Gastroesophageal sphincter (tissue), 3 donors: Measurements from ENCODE around the gene MKLN1.

Experiments used
- EP300 ChIP-seq: sonication (generic); formaldehyde crosslinking; IDR thresholded peaks from one replicate; pipeline ENCODE4 v1.6.1; 2017; ENCODE audit warnings: antibody characterized with exemption, mild to moderate bottlenecking
- TF ChIP-seq, protein P1 (sequence below), 4 experiments: fragments of 200-600 bp in 2 of 4; fragments of 450-650 bp in 2 of 4; sonication (generic) in 1 of 4; IDR thresholded peaks; one replicate each; pipeline ENCODE4 v1.5.1; 2017 to 2019; ENCODE audit warnings: antibody characterized with exemption in 4 of 4, mild to moderate bottlenecking in 2 of 4, moderate library complexity in 2 of 4

DNA sequence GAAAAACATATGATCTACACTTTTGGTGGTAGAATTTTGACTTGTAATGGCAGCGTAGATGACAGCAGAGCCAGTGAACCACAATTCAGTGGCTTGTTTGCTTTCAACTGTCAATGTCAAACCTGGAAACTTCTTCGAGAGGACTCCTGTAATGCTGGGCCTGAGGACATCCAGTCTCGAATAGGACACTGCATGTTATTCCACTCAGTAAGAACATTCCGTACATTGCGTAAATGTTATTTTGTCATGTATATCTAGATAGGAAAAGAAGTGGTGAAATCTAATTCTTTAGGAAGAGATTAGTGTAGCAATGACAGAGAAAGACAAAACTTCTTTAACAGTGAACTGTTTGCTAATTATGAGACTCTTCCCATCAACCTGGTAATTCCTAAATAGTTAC, 115.8 kb downstream of the MKLN1 start:
- TF ChIP-seq EP300 = no peak
- TF ChIP-seq, protein P1, sequence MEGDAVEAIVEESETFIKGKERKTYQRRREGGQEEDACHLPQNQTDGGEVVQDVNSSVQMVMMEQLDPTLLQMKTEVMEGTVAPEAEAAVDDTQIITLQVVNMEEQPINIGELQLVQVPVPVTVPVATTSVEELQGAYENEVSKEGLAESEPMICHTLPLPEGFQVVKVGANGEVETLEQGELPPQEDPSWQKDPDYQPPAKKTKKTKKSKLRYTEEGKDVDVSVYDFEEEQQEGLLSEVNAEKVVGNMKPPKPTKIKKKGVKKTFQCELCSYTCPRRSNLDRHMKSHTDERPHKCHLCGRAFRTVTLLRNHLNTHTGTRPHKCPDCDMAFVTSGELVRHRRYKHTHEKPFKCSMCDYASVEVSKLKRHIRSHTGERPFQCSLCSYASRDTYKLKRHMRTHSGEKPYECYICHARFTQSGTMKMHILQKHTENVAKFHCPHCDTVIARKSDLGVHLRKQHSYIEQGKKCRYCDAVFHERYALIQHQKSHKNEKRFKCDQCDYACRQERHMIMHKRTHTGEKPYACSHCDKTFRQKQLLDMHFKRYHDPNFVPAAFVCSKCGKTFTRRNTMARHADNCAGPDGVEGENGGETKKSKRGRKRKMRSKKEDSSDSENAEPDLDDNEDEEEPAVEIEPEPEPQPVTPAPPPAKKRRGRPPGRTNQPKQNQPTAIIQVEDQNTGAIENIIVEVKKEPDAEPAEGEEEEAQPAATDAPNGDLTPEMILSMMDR (IDR thresholded peaks at IDR 0.05) = no peak
